ENCODE data around the gene LAT.
"Not testable (repeated sequence)": the region's sequence is repeated elsewhere in the genome, so short reads cannot be mapped to it uniquely, and the experiment has no call there.

Gene LAT

GRCh38 chr16:28977703-28978662, 6.9 kb upstream of the LAT start:
- no peak for DNase-seq (ENCODE audit: low read depth, low spot score)

DNA sequence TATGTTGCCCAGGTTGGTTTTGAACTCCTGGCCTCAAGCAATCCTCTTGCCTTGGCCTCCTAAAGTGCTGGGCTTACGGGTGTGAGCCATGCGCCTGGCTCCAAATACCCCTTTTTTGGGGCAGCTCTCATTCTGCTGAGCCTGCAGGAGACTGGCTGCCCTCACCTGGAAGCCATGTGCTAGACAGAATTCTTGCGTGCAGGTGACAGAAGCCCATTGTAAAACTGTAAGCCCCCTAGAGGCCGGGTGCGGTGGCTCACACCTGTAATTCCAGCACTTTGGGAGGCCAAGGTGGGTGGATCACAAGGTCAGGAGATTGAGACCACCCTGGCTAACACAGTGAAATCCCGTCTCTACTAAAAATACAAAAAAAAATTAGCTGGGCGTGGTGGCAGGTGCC, 4.5 kb upstream of the LAT start:
- DNase-seq (ENCODE audit: low read depth, low spot score): not testable (repeated sequence)

DNA sequence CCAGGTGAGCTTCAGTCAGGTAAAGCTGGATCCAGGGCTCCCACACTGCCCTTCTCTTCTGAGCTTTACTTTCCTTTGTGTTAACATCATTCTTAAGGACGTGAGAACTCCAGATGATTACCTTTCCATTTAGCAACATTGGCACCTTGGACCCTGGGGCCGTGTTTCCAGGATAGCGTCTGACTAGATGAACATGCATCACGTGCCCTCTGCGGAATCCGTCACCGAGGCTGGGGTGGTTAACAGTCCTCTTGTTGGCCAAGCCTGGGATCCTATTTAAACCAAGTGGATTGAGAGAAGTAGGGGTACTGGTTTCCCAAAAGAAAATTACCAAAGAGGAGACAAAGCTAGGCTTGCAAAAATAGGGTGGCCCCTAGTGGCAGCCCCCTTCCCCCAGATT, 3.9 kb upstream of the LAT start:
- DNase-seq (ENCODE audit: low read depth, low spot score): no peak

- DNase-seq (ENCODE audit: low read depth, low spot score): no peak
These were observed 3.3 kb upstream of the LAT start for GRCh38 chr16:28981517-28981916.

DNA sequence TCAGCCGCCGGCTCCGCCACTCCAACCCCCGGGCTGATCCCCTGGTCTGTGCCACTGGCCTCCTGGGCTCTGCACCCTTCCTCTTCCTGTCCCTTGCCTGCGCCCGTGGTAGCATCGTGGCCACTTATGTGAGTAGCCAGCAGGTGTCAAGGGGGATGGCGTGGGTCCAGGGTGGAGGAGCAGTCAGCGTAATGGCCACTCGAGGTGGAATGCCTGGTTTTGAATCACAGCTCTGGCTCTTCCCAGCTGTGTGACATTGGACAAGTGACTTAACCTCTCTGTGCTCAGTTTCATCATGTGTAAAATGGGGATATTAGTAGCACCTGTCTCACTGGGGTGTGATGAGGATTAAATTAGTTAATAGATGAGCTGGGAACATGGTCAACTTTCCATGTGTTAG, 2.4 kb upstream of the LAT start:
- no peak for DNase-seq (ENCODE audit: low read depth, low spot score)

DNA sequence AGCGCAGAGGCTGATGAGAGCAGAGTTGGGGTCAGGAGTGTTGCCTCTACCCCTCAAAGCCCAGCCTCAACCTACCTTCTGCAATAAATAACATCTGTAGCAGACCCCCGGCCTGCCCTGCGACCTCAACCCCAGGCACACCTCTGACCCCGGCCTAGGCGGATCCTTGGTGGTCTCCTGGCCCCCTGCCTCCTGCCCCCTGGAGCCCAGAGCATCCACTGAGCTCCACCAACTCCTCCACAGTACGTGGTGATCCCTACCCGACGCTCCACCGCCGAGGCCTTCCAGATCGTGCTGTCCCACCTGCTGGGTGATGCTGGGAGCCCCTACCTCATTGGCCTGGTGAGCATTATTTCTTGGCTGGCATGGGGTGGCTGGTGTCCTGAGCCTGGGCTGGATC, 1.9 kb upstream of the LAT start:
- DNase-seq (ENCODE audit: low read depth, low spot score): no peak

DNA sequence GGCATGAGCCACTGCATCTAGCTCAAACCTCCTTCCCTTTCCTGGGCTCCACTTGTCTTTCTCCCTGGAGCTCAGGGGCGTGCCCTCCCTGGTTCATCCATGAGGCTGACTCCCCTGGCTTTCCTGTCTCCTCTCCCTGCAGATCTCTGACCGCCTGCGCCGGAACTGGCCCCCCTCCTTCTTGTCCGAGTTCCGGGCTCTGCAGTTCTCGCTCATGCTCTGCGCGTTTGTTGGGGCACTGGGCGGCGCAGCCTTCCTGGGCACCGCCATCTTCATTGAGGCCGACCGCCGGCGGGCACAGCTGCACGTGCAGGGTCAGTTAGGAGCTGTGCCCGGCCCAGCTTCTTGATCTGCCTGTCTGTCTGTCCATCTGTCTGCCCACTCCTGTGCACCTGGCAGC, 1.2 kb upstream of the LAT start:
- no peak for DNase-seq (ENCODE audit: low read depth, low spot score)

- no peak for DNase-seq (ENCODE audit: low read depth, low spot score)
These were observed 761 bp upstream of the LAT start for GRCh38 chr16:28984091-28984490.

- DNase-seq (ENCODE audit: low read depth, low spot score): no peak
These were observed 574 bp downstream of the LAT start for GRCh38 chr16:28985211-28986041.

DNA sequence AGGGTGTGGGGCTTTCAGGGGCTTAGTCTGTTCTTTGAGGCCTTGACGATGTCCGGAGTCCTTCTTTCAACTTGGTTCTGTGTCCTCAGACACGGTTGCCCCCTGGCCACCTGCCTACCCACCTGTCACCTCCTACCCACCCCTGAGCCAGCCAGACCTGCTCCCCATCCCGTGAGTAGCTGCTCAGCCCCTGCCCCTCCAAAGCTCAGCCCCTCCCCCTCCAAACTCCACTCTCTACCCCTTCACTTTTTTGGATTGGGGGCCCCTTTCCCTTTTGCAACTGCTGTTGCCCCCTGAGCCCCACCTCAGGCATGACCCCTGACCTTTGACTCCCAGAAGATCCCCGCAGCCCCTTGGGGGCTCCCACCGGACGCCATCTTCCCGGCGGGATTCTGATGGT, 1.2 kb downstream of the LAT start:
- DNase-seq (ENCODE audit: low read depth, low spot score): no peak

- no peak for DNase-seq (ENCODE audit: low read depth, low spot score)
These were observed 1.6 kb downstream of the LAT start for GRCh38 chr16:28986492-28986891.

GRCh38 chr16:28987170-28987853, 2.5 kb downstream of the LAT start:
- DNase-seq (ENCODE audit: low read depth, low spot score): no peak

- DNase-seq (ENCODE audit: low read depth, low spot score): no peak
These were observed 4.5 kb downstream of the LAT start for GRCh38 chr16:28989363-28989762.

DNA sequence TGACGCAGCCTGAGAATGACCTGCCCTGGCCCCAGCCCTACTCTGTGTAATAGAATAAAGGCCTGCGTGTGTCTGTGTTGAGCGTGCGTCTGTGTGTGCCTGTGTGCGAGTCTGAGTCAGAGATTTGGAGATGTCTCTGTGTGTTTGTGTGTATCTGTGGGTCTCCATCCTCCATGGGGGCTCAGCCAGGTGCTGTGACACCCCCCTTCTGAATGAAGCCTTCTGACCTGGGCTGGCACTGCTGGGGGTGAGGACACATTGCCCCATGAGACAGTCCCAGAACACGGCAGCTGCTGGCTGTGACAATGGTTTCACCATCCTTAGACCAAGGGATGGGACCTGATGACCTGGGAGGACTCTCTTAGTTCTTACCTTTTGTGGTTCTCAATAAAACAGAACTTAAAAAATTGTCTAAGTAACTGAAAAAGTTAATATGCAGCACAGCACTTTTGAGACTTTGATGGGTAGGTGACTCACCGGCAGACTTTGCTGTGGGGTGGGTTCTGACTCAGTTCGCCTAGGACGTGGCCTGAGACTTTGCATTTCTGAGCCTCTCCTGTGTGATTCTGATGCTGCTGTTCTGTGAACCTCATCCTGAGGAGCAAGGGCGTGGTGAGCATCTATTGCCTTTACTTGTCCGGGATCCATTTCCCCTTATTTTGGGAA, 5.7 kb downstream of the LAT start:
- DNase-seq (ENCODE audit: low read depth, low spot score): no peak

DNA sequence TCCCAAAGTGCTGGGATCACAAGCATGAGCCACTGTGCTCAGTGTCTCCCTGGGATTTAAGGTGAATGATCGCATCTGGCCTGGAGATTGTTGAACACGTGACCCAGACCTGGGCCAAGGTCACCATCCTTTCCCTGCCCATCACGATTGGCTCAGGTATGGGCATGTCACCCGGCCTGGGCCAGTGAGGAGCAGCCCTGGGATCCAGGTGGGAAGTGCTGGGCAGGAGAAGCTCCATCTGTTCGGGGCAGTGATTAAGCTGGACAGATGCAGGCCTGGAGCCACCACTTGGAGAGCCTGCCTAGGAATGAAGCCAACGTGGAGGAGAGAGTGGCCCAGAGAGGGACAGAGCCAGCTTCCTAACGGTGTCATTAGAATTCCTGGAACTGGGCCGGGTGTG, 6.8 kb downstream of the LAT start:
- DNase-seq (ENCODE audit: low read depth, low spot score): no peak

DNA sequence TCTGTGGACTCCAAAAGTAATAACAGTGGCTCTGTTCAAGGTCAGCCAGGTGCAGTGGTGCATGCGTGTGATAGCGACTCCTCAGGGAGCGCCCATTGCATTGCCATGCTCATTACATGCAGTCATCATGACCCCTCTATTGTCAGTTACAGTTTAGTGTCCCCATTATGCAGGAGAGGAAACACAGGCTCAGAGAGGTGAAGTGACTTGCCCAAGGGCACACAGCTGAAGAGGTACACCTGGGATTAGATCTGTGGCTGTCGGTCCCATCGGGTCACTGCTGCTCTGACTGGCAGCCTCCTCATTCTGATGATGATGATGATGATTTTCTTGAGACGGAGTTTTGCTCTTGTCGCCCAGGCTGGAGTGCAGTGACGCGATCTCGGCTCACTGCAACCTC, 7.6 kb downstream of the LAT start:
- no peak for DNase-seq (ENCODE audit: low read depth, low spot score)

DNA sequence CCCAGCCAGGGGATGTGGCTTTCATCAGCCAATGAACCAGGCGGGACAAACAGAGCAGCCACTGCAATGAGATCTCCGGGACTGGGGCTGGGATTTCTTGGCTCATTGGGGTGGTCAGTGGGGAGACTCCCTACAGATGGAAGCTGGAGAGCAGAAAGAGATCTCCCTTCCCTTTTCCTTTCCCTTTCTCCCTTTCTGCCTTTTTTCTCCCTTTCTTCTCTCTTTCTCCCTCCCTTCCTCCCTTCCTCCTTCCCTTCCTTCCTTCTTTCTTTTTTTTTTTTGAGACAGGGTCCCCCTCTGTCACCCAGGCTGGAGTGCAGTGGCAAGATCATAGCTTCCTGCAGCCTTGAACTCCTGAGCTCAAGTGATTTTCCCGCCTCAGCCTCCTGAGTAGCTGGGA, 14.0 kb downstream of the LAT start:
- no peak for DNase-seq (ENCODE audit: low read depth, low spot score)

GRCh38 chr16:28999577-28999976, 14.7 kb downstream of the LAT start:
- DNase-seq (ENCODE audit: low read depth, low spot score): no peak

- DNase-seq (ENCODE audit: low read depth, low spot score): no peak
These were observed 15.2 kb downstream of the LAT start for GRCh38 chr16:29000019-29000418.

DNA sequence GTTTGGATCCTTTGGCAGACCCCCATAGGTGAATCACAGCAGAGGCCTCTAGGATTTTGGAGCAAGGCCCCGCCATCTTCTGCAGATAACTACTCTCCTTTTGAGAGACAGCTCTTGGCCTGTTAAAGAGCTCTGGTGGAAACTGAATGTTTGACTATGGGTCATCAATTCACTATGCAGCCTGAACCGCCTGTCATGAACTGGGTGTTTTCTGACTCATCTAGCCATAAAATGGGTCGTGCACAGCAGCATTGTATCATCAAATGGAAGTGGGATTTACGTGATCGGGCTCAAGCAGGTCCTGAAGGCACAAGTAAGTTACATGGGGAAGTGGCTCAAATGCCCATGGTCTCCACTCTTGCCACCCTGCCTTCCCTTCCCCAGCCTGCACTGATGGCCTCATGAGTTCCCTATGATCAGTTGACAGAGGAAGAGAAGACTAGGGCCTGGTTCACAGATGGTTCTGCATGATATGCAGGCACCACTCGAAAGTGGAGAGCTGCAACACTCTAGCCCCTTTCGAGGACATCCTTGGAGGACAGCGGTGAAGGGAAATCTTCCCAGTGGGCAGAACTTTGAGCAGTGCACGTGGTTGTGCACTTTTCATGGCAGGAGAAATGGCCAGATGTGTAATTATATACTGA, 19.8 kb downstream of the LAT start:
- DNase-seq (ENCODE audit: low read depth, low spot score): not testable (repeated sequence)
